Gastrocnemius medialis (tissue), 4 donors: ENCODE data around the gene SLC39A11.

Source experiments
- CTCF ChIP-seq, 5 experiments: fragments of 450-650 bp in 3 of 5; fragments of 200-600 bp in 2 of 5; sonication (generic) in 2 of 5; IDR thresholded peaks in 4 of 5; conservative IDR thresholded peaks in 1 of 5; 1 replicate in 4 of 5; 2 replicates in 1 of 5; pipeline ENCODE4 v1.5.1; 2016 to 2019; ENCODE audit warnings: antibody characterized with exemption in 5 of 5, mild to moderate bottlenecking in 3 of 5, moderate library complexity in 3 of 5
- POLR2A ChIP-seq, 2 donors: fragments of 450-650 bp; IDR thresholded peaks; one replicate each; pipeline ENCODE4 v1.6.1; 2017; ENCODE audit warnings: antibody characterized with exemption in 2 of 2, mild to moderate bottlenecking in 2 of 2, moderate library complexity in 2 of 2

GRCh38 chr17:72920513-72920912 is 172.0 kb downstream of the SLC39A11 start:
- TF ChIP-seq CTCF (IDR thresholded peaks at IDR 0.05 in 4 of 5, conservative IDR thresholded peaks at IDR 0.05 in 1 of 5) = no peak
- no peak for TF ChIP-seq POLR2A (IDR thresholded peaks at IDR 0.05)
